Measurements from ENCODE around the gene LCLAT1. TPM values are rescaled to one million over a fixed set of nuclear protein-coding genes. Genes with fewer than 3 reads are reported as not detected.

Gene LCLAT1
- total RNA-seq, 6 donors from 2014 or later, result 7.0 to 21.9 (median 12.4) TPM

GRCh38 chr2:30410217-30410616, 36.8 kb upstream of the LCLAT1 start:
- ATAC-seq (ENCODE audit: low FRiP score in 2 of 2), result no peak
- Histone ChIP-seq H3K36me3 (no peaks in the 10 kb centered on the region), H3K4me3 (no peak overlapping the region), H3K27me3 (no peaks in the 10 kb centered on the region), H3K9me3 (no peaks in the 10 kb centered on the region), H3K27ac (peak overlapping the region in 3 of 4 donors; percentile 47 to 70 (median 49)), H3K4me1 (peaks cover 17 to 33% (median 19%) of the 10 kb centered on the region in 4 donors)
- DNase-seq, result no peak
- WGBS, 2 donors, result 74 to 82% methylated on average over 2 of the region's 2 CpGs
- TF ChIP-seq POLR2A (IDR thresholded peaks at IDR 0.05), result no peak
- TF ChIP-seq POLR2AphosphoS5 (IDR thresholded peaks at IDR 0.05), result no peak
- no peak for TF ChIP-seq CTCF (IDR thresholded peaks at IDR 0.05)
- no peak for TF ChIP-seq EP300 (IDR thresholded peaks at IDR 0.05)

GRCh38 chr2:30412047-30412683, 34.9 kb upstream of the LCLAT1 start:
- H3K27ac ChIP-seq, result peak overlapping the region in 3 of 4 donors; percentile 47 to 56 (median 50)
- no peak for DNase-seq
- no peak overlapping the region for H3K4me3 ChIP-seq
- H3K27me3 ChIP-seq, result no peaks in the 10 kb centered on the region
- 58 to 73% methylated on average over 8 of the region's 8 CpGs for WGBS, 2 donors
- TF ChIP-seq POLR2A (IDR thresholded peaks at IDR 0.05) (no peak), EP300 (IDR thresholded peaks at IDR 0.05) (peak in 1 of 4 donors; percentile 7), POLR2AphosphoS5 (IDR thresholded peaks at IDR 0.05) (peak; percentile 41 to 66)
- H3K36me3 ChIP-seq, result no peaks in the 10 kb centered on the region
- peak; percentile 50 to 64 for ATAC-seq (ENCODE audit: low FRiP score in 2 of 2)
- no peaks in the 10 kb centered on the region for H3K9me3 ChIP-seq
- peaks cover 17 to 33% (median 19%) of the 10 kb centered on the region in 4 donors for H3K4me1 ChIP-seq

- ATAC-seq (ENCODE audit: low FRiP score in 2 of 2) (peak in 1 of 2 donors; percentile 25), DNase-seq (no peak)
- Histone ChIP-seq H3K27ac (peak overlapping the region; percentile 21 to 59 (median 47)), H3K36me3 (no peaks in the 10 kb centered on the region), H3K4me1 (peaks cover 11 to 26% (median 16%) of the 10 kb centered on the region in 4 donors), H3K4me3 (no peak overlapping the region), H3K27me3 (no peaks in the 10 kb centered on the region), H3K9me3 (no peaks in the 10 kb centered on the region)
- no peak for TF ChIP-seq EP300 (IDR thresholded peaks at IDR 0.05)
- TF ChIP-seq POLR2A (IDR thresholded peaks at IDR 0.05), result no peak
- no peak for TF ChIP-seq POLR2AphosphoS5 (IDR thresholded peaks at IDR 0.05)
- 56 to 72% methylated on average over 6 to 7 of the region's 7 CpGs for WGBS, 2 donors
These were observed 34.1 kb upstream of the LCLAT1 start for GRCh38 chr2:30412684-30413570.

GRCh38 chr2:30414961-30415360, 32.1 kb upstream of the LCLAT1 start:
- Histone ChIP-seq H3K27me3 (no peaks in the 10 kb centered on the region), H3K4me3 (no peak overlapping the region), H3K4me1 (peaks cover 0 to 11% (median 2%) of the 10 kb centered on the region in 4 donors), H3K36me3 (no peaks in the 10 kb centered on the region), H3K9me3 (no peaks in the 10 kb centered on the region), H3K27ac (no peak overlapping the region)
- 66 to 86% methylated on average over 2 of the region's 2 CpGs for WGBS, 2 donors
- DNase-seq (no peak), ATAC-seq (ENCODE audit: low FRiP score in 2 of 2) (no peak)
- no peak for TF ChIP-seq CTCF (IDR thresholded peaks at IDR 0.05)
- TF ChIP-seq POLR2A (IDR thresholded peaks at IDR 0.05), result no peak
- no peak for TF ChIP-seq POLR2AphosphoS5 (IDR thresholded peaks at IDR 0.05)
- TF ChIP-seq EP300 (IDR thresholded peaks at IDR 0.05), result no peak

DNA sequence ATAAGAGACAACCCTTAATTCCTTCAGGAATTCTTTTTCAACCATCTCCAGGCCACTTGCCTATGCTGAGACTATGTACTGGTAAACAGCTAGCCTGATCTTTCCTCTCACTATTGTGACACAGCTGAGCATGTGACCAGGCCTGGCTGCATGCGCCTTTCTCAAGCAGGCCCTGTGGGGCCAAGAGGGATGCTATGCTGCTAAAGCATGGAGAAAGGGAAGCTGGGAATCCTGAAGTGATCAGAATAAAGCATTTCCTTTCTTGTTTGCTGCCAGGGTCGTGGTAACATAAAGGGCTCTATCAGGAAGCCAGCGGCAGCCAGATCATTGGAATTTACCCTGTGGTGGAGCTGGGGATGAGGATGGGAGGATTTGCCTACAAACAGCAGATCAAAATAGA, 29.8 kb upstream of the LCLAT1 start:
- Histone ChIP-seq H3K36me3 (no peaks in the 10 kb centered on the region), H3K9me3 (no peaks in the 10 kb centered on the region), H3K4me1 (peaks cover 0 to 13% (median 2%) of the 10 kb centered on the region in 4 donors), H3K4me3 (no peak overlapping the region), H3K27me3 (no peaks in the 10 kb centered on the region), H3K27ac (peak overlapping the region in 3 of 4 donors; percentile 54 to 56 (median 55))
- 65 to 71% methylated on average over 3 of the region's 3 CpGs for WGBS, 2 donors
- TF ChIP-seq POLR2A (IDR thresholded peaks at IDR 0.05) (no peak), EP300 (IDR thresholded peaks at IDR 0.05) (no peak), CTCF (IDR thresholded peaks at IDR 0.05) (no peak), POLR2AphosphoS5 (IDR thresholded peaks at IDR 0.05) (no peak)
- peak; percentile 50 to 74 for ATAC-seq (ENCODE audit: low FRiP score in 2 of 2)
- DNase-seq, result peak in 1 of 2 donors; percentile 45

Measured in upper lobe of left lung (tissue), 6 donors.